ENCODE measurements around the gene LRIG1. TPM values are rescaled to one million over a fixed set of nuclear protein-coding genes. Genes with fewer than 3 reads are reported as not detected.

The LRIG1 gene
- total and polyA plus RNA-seq, 2 of the 8 experiments (the other 6 are each of a cell fraction or from before 2014, with no cell fraction given): 78.1 to 88.7 TPM

GRCh38 chr3:66406831-66407610 lies 93.8 kb downstream of the LRIG1 start:
- Histone ChIP-seq H3K79me2 (ENCODE audit: control insufficient read depth in 1 of 2, insufficient read depth in 2 of 2, low read length in 2 of 2) (peaks cover 0 to 74% of the 10 kb centered on the region in 2 experiments; a peak in 2 of 4 replicates), H2BK20ac (ENCODE audit: low read length) (no peak overlapping the region), H3K4me3 (ENCODE audit: extremely low read depth in 1 of 4, insufficient read depth in 2 of 4, low read depth in 3 of 4, low read length in 4 of 4) (no peak overlapping the region), H2BK12ac (ENCODE audit: low read depth, low read length) (peak overlapping the region; percentile 3; the same call in 1 of the 2 replicates), H3K9ac (replicated peaks in 1 of 4; ENCODE audit: extremely low read depth in 1 of 4, low read depth in 3 of 4, low read length in 3 of 4) (no peak overlapping the region), H4K91ac (replicated peaks; ENCODE audit: insufficient read length, low read length) (no peak overlapping the region), H3K9me3 (ENCODE audit: insufficient read depth in 2 of 2, low read depth in 1 of 2, low read length in 1 of 2) (no peaks in the 10 kb centered on the region), H3K18ac (ENCODE audit: extremely low read depth, low read length) (no peak overlapping the region), H2AFZ (ENCODE audit: low read length) (no peak overlapping the region), H2AK5ac (ENCODE audit: low read depth, low read length) (no peak overlapping the region), H4K20me1 (replicated peaks in 1 of 2; ENCODE audit: control insufficient read depth in 1 of 2, insufficient read depth in 2 of 2, low read length in 2 of 2) (peaks cover 3 to 19% of the 10 kb centered on the region in 2 experiments), H3K56ac (replicated peaks; ENCODE audit: insufficient read length, low read depth, low read length) (no peak overlapping the region), H3K36me3 (ENCODE audit: control insufficient read depth in 2 of 4, insufficient read depth in 4 of 4, low read length in 3 of 4) (peaks cover 47 to 88% (median 73%) of the 10 kb centered on the region in 4 experiments), H3K79me1 (ENCODE audit: low read depth, low read length) (peaks cover 5% of the 10 kb centered on the region; the same call in 1 of the 2 replicates), H2BK120ac (replicated peaks; ENCODE audit: low read depth, low read length) (no peak overlapping the region), H3K23me2 (ENCODE audit: low read depth, low read length) (no peaks in the 10 kb centered on the region), H3K4ac (replicated peaks; ENCODE audit: insufficient read length, low read depth, low read length) (no peak overlapping the region), H4K5ac (ENCODE audit: insufficient read length, low read depth, low read length) (no peak overlapping the region), H3K4me2 (ENCODE audit: insufficient read depth in 1 of 2, low read depth in 2 of 2, low read length in 2 of 2) (no peak overlapping the region), H4K8ac (ENCODE audit: extremely low read depth, insufficient read depth, low read length) (no peak overlapping the region; the same call in 1 of the 2 replicates), H2BK15ac (ENCODE audit: low read length) (no peak overlapping the region), H3K27me3 (replicated peaks in 1 of 4; ENCODE audit: control insufficient read depth in 3 of 4, extremely low read depth in 1 of 4, insufficient read depth in 3 of 4, low read length in 3 of 4) (no peaks in the 10 kb centered on the region), H3K4me1 (replicated peaks in 1 of 4; ENCODE audit: control insufficient read depth in 3 of 4, insufficient read depth in 4 of 4, low read length in 3 of 4) (peaks cover 0 to 12% (median 8%) of the 10 kb centered on the region in 4 experiments; a peak in 5 of 7 replicates), H3K14ac (ENCODE audit: insufficient read length) (no peak overlapping the region), H3K23ac (ENCODE audit: insufficient read length) (no peak overlapping the region), H3K27ac (ENCODE audit: low read depth, low read length) (no peak overlapping the region), H2BK5ac (ENCODE audit: low read depth, low read length) (no peak overlapping the region)
- POLR2A ChIA-PET (ENCODE audit: partially characterized antibody): interaction anchor here (0.7 to 1.2 kb wide), 2 partner anchors 29 to 166 kb away, joined by 3 to 5 read pairs; no protein-coding TSS in a partner anchor
- 93% methylated on average over 17 of the region's 17 CpGs; no CpG with 5 or more reads in 1 of the 2 experiments for WGBS, 2 experiments (ENCODE audit: extremely low coverage in 1 of 2, insufficient coverage in 1 of 2, insufficient read length in 1 of 2, insufficient replicate concordance in 2 of 2, low coverage in 1 of 2, low lambda C conversion rate in 2 of 2, missing lambda C conversion rate in 1 of 2)
- CTCF ChIA-PET (ENCODE audit: partially characterized antibody): interaction anchor here (0.6 to 7.1 kb wide), 66 partner anchors 9 to 565 kb away, joined by 3 to 42 read pairs (median 4); no protein-coding TSS in a partner anchor
- no peak for FAIRE-seq
- DNase-seq (ENCODE audit: low read depth in 1 of 2, low spot score in 2 of 2): no peak
- TF ChIP-seq JUN (IDR thresholded peaks at IDR 0.05; ENCODE audit: low read depth, low read length) (no peak), TEAD4 (IDR thresholded peaks at IDR 0.05; ENCODE audit: low read depth, low read length) (no peak), NRF1 (IDR thresholded peaks at IDR 0.05; ENCODE audit: low read depth, low read length) (no peak), RBBP5 (IDR thresholded peaks at IDR 0.05; ENCODE audit: borderline replicate concordance, low read depth, low read length) (no peak), CHD1 (IDR thresholded peaks at IDR 0.05; ENCODE audit: low read depth, low read length) (no peak), BCL11A (IDR thresholded peaks at IDR 0.05; ENCODE audit: low read depth in 2 of 2, low read length in 2 of 2) (no peak)
- TF ChIP-seq, protein P1, sequence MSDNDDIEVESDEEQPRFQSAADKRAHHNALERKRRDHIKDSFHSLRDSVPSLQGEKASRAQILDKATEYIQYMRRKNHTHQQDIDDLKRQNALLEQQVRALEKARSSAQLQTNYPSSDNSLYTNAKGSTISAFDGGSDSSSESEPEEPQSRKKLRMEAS (IDR thresholded peaks at IDR 0.05): no peak
- TF ChIP-seq, protein P2, sequence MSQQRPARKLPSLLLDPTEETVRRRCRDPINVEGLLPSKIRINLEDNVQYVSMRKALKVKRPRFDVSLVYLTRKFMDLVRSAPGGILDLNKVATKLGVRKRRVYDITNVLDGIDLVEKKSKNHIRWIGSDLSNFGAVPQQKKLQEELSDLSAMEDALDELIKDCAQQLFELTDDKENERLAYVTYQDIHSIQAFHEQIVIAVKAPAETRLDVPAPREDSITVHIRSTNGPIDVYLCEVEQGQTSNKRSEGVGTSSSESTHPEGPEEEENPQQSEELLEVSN (IDR thresholded peaks at IDR 0.05): no peak
- TF ChIP-seq, protein P3, sequence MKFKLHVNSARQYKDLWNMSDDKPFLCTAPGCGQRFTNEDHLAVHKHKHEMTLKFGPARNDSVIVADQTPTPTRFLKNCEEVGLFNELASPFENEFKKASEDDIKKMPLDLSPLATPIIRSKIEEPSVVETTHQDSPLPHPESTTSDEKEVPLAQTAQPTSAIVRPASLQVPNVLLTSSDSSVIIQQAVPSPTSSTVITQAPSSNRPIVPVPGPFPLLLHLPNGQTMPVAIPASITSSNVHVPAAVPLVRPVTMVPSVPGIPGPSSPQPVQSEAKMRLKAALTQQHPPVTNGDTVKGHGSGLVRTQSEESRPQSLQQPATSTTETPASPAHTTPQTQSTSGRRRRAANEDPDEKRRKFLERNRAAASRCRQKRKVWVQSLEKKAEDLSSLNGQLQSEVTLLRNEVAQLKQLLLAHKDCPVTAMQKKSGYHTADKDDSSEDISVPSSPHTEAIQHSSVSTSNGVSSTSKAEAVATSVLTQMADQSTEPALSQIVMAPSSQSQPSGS (IDR thresholded peaks at IDR 0.05; ENCODE audit: low read length): no peak
